GM23338 (cell line): ENCODE results near the gene CD226. TPM values are rescaled to one million over a fixed set of nuclear protein-coding genes. Genes with fewer than 3 reads are reported as not detected.

Experiments used
- ATAC-seq: fragments of 200-7000 bp; cut with Tn5 transposase; 3 replicates; pipeline ENCODE4 v1.9.1; 2020
- DNase-seq: peaks from one replicate; pipeline ENCODE4 v3.0.0-alpha.2; 2015; ENCODE audit warnings: low spot score
- H2AFZ ChIP-seq: fragments of 200-600 bp; sonication (generic); 2 replicates; pipeline ENCODE4 v1.8.0; 2016; ENCODE audit warnings: antibody characterized with exemption, mild to moderate bottlenecking, moderate library complexity
- H3F3A ChIP-seq: fragments of 200-600 bp; sonication (generic); replicated peaks from 2 replicates; pipeline ENCODE4 v1.8.0; 2017; ENCODE audit warnings: antibody characterized with exemption, mixed run types, low read depth
- H3K27ac ChIP-seq: fragments of 200-600 bp; sonication (generic); 2 replicates; pipeline ENCODE4 v1.6.1; 2016; ENCODE audit warnings: low read depth
- H3K27me3 ChIP-seq: fragments of 200-600 bp; sonication (generic); 2 replicates; pipeline ENCODE4 v1.8.0; 2016; ENCODE audit warnings: mild to moderate bottlenecking, mixed run types, moderate library complexity; ENCODE audit not compliant: insufficient read depth
- H3K36me3 ChIP-seq: fragments of 200-600 bp; sonication (generic); 2 replicates; pipeline ENCODE4 v1.8.0; 2016; ENCODE audit warnings: mild to moderate bottlenecking; ENCODE audit not compliant: insufficient read depth
- H3K4me1 ChIP-seq: fragments of 200-600 bp; sonication (generic); 2 replicates; pipeline ENCODE4 v1.8.0; 2016; ENCODE audit warnings: mild to moderate bottlenecking, moderate library complexity; ENCODE audit not compliant: insufficient read depth
- H3K4me2 ChIP-seq: fragments of 200-600 bp; sonication (generic); 2 replicates; pipeline ENCODE4 v1.7.1; 2017; ENCODE audit warnings: mixed run types
- H3K4me3 ChIP-seq: fragments of 200-600 bp; sonication (generic); 2 replicates; pipeline ENCODE4 v1.6.1; 2016; ENCODE audit warnings: mixed run types
- H3K79me2 ChIP-seq: fragments of 200-600 bp; sonication (generic); replicated peaks from 2 replicates; pipeline ENCODE4 v1.8.0; 2017; ENCODE audit warnings: mild to moderate bottlenecking; ENCODE audit not compliant: insufficient read depth
- H3K9me2 ChIP-seq: fragments of 200-600 bp; sonication (generic); 2 replicates; pipeline ENCODE4 v1.8.0; 2017; ENCODE audit not compliant: insufficient read depth
- H4K20me1 ChIP-seq: fragments of 200-600 bp; sonication (generic); replicated peaks from 2 replicates; pipeline ENCODE4 v1.8.0; 2017; ENCODE audit warnings: mild to moderate bottlenecking; ENCODE audit not compliant: insufficient read depth
- H3K27ac Mint-ChIP-seq: 2 replicates; pipeline ENCODE4 v1.8.0; 2020; ENCODE audit warnings: inconsistent platforms, mild to moderate bottlenecking, moderate library complexity, mixed read lengths
- H3K27me3 Mint-ChIP-seq: 3 replicates; pipeline ENCODE4 v1.8.0; 2022; ENCODE audit warnings: low read depth, mild to moderate bottlenecking, moderate library complexity, mixed read lengths, inconsistent platforms; ENCODE audit not compliant: insufficient read depth, poor library complexity
- H3K36me3 Mint-ChIP-seq: 3 replicates; pipeline ENCODE4 v1.8.0; 2021; ENCODE audit warnings: low read depth, mild to moderate bottlenecking, inconsistent platforms, moderate library complexity, mixed read lengths
- H3K4me1 Mint-ChIP-seq: 3 replicates; pipeline ENCODE4 v1.8.0; 2020; ENCODE audit warnings: mild to moderate bottlenecking, inconsistent platforms, mixed read lengths
- H3K4me3 Mint-ChIP-seq: 3 replicates; pipeline ENCODE4 v1.8.0; 2021; ENCODE audit warnings: moderate library complexity, mild to moderate bottlenecking, inconsistent platforms, mixed read lengths
- H3K9me3 Mint-ChIP-seq: 3 replicates; pipeline ENCODE4 v1.8.0; 2020; ENCODE audit warnings: moderate library complexity, mild to moderate bottlenecking, inconsistent platforms, mixed read lengths
- CREB1 ChIP-seq: fragments of 250-450 bp; sonication (Bioruptor Pico); IDR thresholded peaks from 2 replicates; pipeline ENCODE4 v1.5.0; 2020; ENCODE audit warnings: low read depth, mild to moderate bottlenecking, moderate library complexity
- EZH2 ChIP-seq: fragments of 200-600 bp; sonication (generic); IDR thresholded peaks from one replicate; pipeline ENCODE4 v1.8.0; 2017; ENCODE audit warnings: antibody characterized with exemption, mild to moderate bottlenecking, low read depth; ENCODE audit not compliant: unreplicated experiment
- EZH2phosphoT487 ChIP-seq: fragments of 200-600 bp; sonication (generic); IDR thresholded peaks from one replicate; pipeline ENCODE4 v1.8.1; 2018; ENCODE audit warnings: antibody characterized with exemption; ENCODE audit not compliant: unreplicated experiment
- JUNB ChIP-seq: IDR thresholded peaks from one replicate; pipeline ENCODE4 v1.6.1; 2016; ENCODE audit warnings: antibody characterized with exemption; ENCODE audit not compliant: unreplicated experiment
- NANOG ChIP-seq: IDR thresholded peaks from 2 replicates; pipeline ENCODE4 v1.6.1; 2016; ENCODE audit warnings: antibody characterized with exemption, borderline replicate concordance
- POLR2AphosphoS5 ChIP-seq: IDR thresholded peaks from 2 replicates; pipeline ENCODE4 v1.6.1; 2016; ENCODE audit warnings: antibody characterized with exemption, low read depth
- STAT1 ChIP-seq: IDR thresholded peaks from one replicate; pipeline ENCODE4 v1.6.1; 2016; ENCODE audit warnings: antibody characterized with exemption; ENCODE audit not compliant: unreplicated experiment
- ZNF114 ChIP-seq: fragments of 250-450 bp; sonication (Bioruptor Pico); IDR thresholded peaks from 2 replicates; pipeline ENCODE4 v1.5.0; 2020; ENCODE audit warnings: mild to moderate bottlenecking, moderate library complexity
- ZNF331 ChIP-seq: fragments of 250-450 bp; sonication (Bioruptor Pico); IDR thresholded peaks from 2 replicates; pipeline ENCODE4 v1.5.0; 2020; ENCODE audit warnings: low read depth, mild to moderate bottlenecking, moderate library complexity
- polyA plus RNA-seq: library from polyadenylated mRNA; unstranded; fragments of >200 nt; fragmentation: Nextera tagmentation; extraction: Ambion mirVana; gene quantifications from 2 replicates; pipeline ENCODE4 v1.2.1, GENCODE V29; 2016
- total RNA-seq: library from RNA; depleted of rRNA; stranded (reverse); fragments of >200 nt; shearing (Covaris generic); gene quantifications from 2 replicates; pipeline ENCODE4 v1.2.3, GENCODE V29; 2014
- TF ChIP-seq, protein P1 (sequence below): fragments of 250-450 bp; sonication (Bioruptor Pico); IDR thresholded peaks from 2 replicates; pipeline ENCODE4 v1.5.0; 2020; ENCODE audit warnings: mild to moderate bottlenecking, moderate library complexity
- TF ChIP-seq, protein P2 (sequence below): IDR thresholded peaks from one replicate; pipeline ENCODE4 v1.6.1; 2018; ENCODE audit warnings: antibody characterized with exemption; ENCODE audit not compliant: unreplicated experiment
- TF ChIP-seq, protein P3 (sequence below), 2 experiments: fragments of 200-600 bp in 1 of 2; sonication (generic) in 1 of 2; conservative IDR thresholded peaks; 2 replicates each; pipeline versions ENCODE4 v1.5.1 to v1.6.1; 2016 to 2017; ENCODE audit warnings: antibody characterized with exemption in 2 of 2, low read depth in 2 of 2, mild to moderate bottlenecking in 2 of 2, moderate library complexity in 1 of 2
- TF ChIP-seq, protein P4 (sequence below): IDR thresholded peaks from 2 replicates; pipeline ENCODE4 v1.6.1; 2016; ENCODE audit warnings: antibody characterized with exemption

CD226 gene
- total and polyA plus RNA-seq, 2 experiments from 2014 or later = not detected

DNA sequence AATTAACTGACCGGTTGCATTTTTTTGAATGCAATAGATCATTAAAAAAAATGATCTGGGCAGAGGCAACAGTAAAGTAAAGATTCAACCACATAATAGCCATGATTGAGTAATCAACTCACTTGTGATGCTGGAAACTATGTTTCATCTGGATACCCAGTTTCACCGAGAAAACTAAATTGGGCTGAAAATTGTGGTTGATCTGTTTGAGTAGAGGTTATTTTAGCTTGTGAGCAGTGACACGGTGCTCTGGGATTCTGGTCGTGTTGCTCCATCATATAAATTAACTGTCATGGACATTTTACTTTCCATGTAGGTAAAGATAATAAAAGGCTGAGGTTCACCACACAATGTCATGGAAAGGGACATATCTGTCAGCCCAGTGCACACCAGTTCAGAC, 58.7 kb downstream of the CD226 start:
- Histone ChIP-seq H3K27ac (no peak overlapping the region), H3K9me2 (no peaks in the 10 kb centered on the region), H3K4me3 (no peak overlapping the region), H2AFZ (no peak overlapping the region), H4K20me1 (no peaks in the 10 kb centered on the region), H3F3A (no peaks in the 10 kb centered on the region), H3K36me3 (no peaks in the 10 kb centered on the region), H3K4me1 (no peaks in the 10 kb centered on the region), H3K27me3 (no peaks in the 10 kb centered on the region), H3K4me2 (no peak overlapping the region), H3K79me2 (no peaks in the 10 kb centered on the region)
- TF ChIP-seq, protein P1, sequence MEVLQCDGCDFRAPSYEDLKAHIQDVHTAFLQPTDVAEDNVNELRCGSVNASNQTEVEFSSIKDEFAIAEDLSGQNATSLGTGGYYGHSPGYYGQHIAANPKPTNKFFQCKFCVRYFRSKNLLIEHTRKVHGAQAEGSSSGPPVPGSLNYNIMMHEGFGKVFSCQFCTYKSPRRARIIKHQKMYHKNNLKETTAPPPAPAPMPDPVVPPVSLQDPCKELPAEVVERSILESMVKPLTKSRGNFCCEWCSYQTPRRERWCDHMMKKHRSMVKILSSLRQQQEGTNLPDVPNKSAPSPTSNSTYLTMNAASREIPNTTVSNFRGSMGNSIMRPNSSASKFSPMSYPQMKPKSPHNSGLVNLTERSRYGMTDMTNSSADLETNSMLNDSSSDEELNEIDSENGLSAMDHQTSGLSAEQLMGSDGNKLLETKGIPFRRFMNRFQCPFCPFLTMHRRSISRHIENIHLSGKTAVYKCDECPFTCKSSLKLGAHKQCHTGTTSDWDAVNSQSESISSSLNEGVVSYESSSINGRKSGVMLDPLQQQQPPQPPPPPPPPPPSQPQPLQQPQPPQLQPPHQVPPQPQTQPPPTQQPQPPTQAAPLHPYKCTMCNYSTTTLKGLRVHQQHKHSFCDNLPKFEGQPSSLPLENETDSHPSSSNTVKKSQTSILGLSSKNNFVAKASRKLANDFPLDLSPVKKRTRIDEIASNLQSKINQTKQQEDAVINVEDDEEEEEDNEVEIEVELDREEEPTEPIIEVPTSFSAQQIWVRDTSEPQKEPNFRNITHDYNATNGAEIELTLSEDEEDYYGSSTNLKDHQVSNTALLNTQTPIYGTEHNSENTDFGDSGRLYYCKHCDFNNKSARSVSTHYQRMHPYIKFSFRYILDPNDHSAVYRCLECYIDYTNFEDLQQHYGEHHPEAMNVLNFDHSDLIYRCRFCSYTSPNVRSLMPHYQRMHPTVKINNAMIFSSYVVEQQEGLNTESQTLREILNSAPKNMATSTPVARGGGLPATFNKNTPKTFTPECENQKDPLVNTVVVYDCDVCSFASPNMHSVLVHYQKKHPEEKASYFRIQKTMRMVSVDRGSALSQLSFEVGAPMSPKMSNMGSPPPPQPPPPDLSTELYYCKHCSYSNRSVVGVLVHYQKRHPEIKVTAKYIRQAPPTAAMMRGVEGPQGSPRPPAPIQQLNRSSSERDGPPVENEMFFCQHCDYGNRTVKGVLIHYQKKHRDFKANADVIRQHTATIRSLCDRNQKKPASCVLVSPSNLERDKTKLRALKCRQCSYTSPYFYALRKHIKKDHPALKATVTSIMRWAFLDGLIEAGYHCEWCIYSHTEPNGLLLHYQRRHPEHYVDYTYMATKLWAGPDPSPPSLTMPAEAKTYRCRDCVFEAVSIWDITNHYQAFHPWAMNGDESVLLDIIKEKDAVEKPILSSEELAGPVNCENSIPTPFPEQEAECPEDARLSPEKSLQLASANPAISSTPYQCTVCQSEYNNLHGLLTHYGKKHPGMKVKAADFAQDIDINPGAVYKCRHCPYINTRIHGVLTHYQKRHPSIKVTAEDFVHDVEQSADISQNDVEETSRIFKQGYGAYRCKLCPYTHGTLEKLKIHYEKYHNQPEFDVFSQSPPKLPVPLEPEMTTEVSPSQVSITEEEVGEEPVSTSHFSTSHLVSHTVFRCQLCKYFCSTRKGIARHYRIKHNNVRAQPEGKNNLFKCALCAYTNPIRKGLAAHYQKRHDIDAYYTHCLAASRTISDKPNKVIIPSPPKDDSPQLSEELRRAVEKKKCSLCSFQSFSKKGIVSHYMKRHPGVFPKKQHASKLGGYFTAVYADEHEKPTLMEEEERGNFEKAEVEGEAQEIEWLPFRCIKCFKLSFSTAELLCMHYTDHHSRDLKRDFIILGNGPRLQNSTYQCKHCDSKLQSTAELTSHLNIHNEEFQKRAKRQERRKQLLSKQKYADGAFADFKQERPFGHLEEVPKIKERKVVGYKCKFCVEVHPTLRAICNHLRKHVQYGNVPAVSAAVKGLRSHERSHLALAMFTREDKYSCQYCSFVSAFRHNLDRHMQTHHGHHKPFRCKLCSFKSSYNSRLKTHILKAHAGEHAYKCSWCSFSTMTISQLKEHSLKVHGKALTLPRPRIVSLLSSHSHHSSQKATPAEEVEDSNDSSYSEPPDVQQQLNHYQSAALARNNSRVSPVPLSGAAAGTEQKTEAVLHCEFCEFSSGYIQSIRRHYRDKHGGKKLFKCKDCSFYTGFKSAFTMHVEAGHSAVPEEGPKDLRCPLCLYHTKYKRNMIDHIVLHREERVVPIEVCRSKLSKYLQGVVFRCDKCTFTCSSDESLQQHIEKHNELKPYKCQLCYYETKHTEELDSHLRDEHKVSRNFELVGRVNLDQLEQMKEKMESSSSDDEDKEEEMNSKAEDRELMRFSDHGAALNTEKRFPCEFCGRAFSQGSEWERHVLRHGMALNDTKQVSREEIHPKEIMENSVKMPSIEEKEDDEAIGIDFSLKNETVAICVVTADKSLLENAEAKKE (CRISPR knock-in tag) = no peak
- TF ChIP-seq, protein P2, sequence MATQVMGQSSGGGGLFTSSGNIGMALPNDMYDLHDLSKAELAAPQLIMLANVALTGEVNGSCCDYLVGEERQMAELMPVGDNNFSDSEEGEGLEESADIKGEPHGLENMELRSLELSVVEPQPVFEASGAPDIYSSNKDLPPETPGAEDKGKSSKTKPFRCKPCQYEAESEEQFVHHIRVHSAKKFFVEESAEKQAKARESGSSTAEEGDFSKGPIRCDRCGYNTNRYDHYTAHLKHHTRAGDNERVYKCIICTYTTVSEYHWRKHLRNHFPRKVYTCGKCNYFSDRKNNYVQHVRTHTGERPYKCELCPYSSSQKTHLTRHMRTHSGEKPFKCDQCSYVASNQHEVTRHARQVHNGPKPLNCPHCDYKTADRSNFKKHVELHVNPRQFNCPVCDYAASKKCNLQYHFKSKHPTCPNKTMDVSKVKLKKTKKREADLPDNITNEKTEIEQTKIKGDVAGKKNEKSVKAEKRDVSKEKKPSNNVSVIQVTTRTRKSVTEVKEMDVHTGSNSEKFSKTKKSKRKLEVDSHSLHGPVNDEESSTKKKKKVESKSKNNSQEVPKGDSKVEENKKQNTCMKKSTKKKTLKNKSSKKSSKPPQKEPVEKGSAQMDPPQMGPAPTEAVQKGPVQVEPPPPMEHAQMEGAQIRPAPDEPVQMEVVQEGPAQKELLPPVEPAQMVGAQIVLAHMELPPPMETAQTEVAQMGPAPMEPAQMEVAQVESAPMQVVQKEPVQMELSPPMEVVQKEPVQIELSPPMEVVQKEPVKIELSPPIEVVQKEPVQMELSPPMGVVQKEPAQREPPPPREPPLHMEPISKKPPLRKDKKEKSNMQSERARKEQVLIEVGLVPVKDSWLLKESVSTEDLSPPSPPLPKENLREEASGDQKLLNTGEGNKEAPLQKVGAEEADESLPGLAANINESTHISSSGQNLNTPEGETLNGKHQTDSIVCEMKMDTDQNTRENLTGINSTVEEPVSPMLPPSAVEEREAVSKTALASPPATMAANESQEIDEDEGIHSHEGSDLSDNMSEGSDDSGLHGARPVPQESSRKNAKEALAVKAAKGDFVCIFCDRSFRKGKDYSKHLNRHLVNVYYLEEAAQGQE = no peak
- TF ChIP-seq POLR2AphosphoS5 (no peak), CREB1 (CRISPR knock-in tag) (no peak), NANOG (no peak), ZNF114 (no peak), JUNB (no peak), EZH2 (no peak), STAT1 (no peak), EZH2phosphoT487 (no peak), ZNF331 (CRISPR knock-in tag) (no peak)
- TF ChIP-seq, protein P3, sequence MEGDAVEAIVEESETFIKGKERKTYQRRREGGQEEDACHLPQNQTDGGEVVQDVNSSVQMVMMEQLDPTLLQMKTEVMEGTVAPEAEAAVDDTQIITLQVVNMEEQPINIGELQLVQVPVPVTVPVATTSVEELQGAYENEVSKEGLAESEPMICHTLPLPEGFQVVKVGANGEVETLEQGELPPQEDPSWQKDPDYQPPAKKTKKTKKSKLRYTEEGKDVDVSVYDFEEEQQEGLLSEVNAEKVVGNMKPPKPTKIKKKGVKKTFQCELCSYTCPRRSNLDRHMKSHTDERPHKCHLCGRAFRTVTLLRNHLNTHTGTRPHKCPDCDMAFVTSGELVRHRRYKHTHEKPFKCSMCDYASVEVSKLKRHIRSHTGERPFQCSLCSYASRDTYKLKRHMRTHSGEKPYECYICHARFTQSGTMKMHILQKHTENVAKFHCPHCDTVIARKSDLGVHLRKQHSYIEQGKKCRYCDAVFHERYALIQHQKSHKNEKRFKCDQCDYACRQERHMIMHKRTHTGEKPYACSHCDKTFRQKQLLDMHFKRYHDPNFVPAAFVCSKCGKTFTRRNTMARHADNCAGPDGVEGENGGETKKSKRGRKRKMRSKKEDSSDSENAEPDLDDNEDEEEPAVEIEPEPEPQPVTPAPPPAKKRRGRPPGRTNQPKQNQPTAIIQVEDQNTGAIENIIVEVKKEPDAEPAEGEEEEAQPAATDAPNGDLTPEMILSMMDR (conservative IDR thresholded peaks at IDR 0.05; ENCODE audit: low read depth in 2 of 2) = no peak
- TF ChIP-seq, protein P4, sequence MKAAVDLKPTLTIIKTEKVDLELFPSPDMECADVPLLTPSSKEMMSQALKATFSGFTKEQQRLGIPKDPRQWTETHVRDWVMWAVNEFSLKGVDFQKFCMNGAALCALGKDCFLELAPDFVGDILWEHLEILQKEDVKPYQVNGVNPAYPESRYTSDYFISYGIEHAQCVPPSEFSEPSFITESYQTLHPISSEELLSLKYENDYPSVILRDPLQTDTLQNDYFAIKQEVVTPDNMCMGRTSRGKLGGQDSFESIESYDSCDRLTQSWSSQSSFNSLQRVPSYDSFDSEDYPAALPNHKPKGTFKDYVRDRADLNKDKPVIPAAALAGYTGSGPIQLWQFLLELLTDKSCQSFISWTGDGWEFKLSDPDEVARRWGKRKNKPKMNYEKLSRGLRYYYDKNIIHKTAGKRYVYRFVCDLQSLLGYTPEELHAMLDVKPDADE = no peak
- DNase-seq = no peak
- no peak overlapping the region for H3K4me3 Mint-ChIP-seq
- ATAC-seq = no peak
- peaks cover 3% of the 10 kb centered on the region; the same call in 2 of the 3 replicates for H3K9me3 Mint-ChIP-seq
- peaks cover 4% of the 10 kb centered on the region for H3K27me3 Mint-ChIP-seq
- H3K27ac Mint-ChIP-seq = no peak overlapping the region
- H3K36me3 Mint-ChIP-seq = peaks cover 2% of the 10 kb centered on the region; the same call in 2 of the 3 replicates
- peaks cover 8% of the 10 kb centered on the region; the same call in 2 of the 3 replicates for H3K4me1 Mint-ChIP-seq
